Esophagus muscularis mucosa (tissue), 4 donors: ENCODE measurements around the gene ANKS1B. TPM values are rescaled to one million over a fixed set of nuclear protein-coding genes. Genes with fewer than 3 reads are reported as not detected.

Source experiments
- DNase-seq: peaks from one replicate; pipeline ENCODE4 v3.0.0-alpha.2; 2017; ENCODE audit errors: extremely low spot score
- H3K27ac ChIP-seq, 4 donors: fragments of 200-600 bp; sonication (generic); replicated peaks in 1 of 4; 1 replicate in 3 of 4; 2 replicates in 1 of 4; pipeline ENCODE4 v1.5.1; 2016 to 2019; ENCODE audit warnings: mild to moderate bottlenecking in 1 of 4
- H3K27me3 ChIP-seq, 4 donors: fragments of 200-600 bp; sonication (generic); one replicate each; pipeline versions ENCODE4 v1.5.1 to v1.6.0; 2016 to 2019
- H3K36me3 ChIP-seq, 4 donors: fragments of 200-600 bp; sonication (generic); one replicate each; pipeline ENCODE4 v1.5.1; 2016 to 2019
- H3K4me1 ChIP-seq, 4 donors: fragments of 200-600 bp; sonication (generic); one replicate each; pipeline ENCODE4 v1.5.1; 2016 to 2019
- H3K4me3 ChIP-seq, 4 donors: fragments of 200-600 bp; sonication (generic); 1 replicate in 2 of 4; 2 replicates in 2 of 4; pipeline ENCODE4 v1.5.1; 2016 to 2019; ENCODE audit warnings: mild to moderate bottlenecking in 4 of 4, moderate library complexity in 1 of 4
- H3K9me3 ChIP-seq, 4 donors: fragments of 200-600 bp; sonication (generic); 1 replicate in 3 of 4; 2 replicates in 1 of 4; pipeline ENCODE4 v1.5.1; 2016 to 2019
- EP300 ChIP-seq: sonication (generic); formaldehyde crosslinking; IDR thresholded peaks from one replicate; pipeline ENCODE4 v1.6.1; 2017; ENCODE audit warnings: antibody characterized with exemption
- POLR2A ChIP-seq: fragments of 450-650 bp; IDR thresholded peaks from one replicate; pipeline ENCODE4 v1.6.1; 2017; ENCODE audit warnings: antibody characterized with exemption, moderate library complexity, mild to moderate bottlenecking, low read depth
- POLR2AphosphoS5 ChIP-seq, 2 donors: sonication (generic); formaldehyde crosslinking; IDR thresholded peaks; one replicate each; pipeline ENCODE4 v1.6.1; 2017; ENCODE audit warnings: antibody characterized with exemption in 2 of 2
- WGBS: methylation state at CpG from one replicate; pipeline ENCODE4 v1.1.5; 2018; 5-methylcytosine and 5-hydroxymethylcytosine counted together
- intact Hi-C: fragments of 100-400 bp; cut with DNase I; formaldehyde crosslinking; loops from one replicate; pipeline ENCODE4 v1.15.1; 2023
- total RNA-seq, 4 donors: library from RNA; depleted of rRNA; stranded (reverse); fragments of >200 nt; gene quantifications; one replicate each; pipeline versions ENCODE4 v1.1.0 to v1.2.1, GENCODE V29; 2016
- TF ChIP-seq, protein P1 (sequence below), 3 experiments: fragments of 200-600 bp in 2 of 3; fragments of 450-650 bp in 1 of 3; sonication (generic) in 2 of 3; IDR thresholded peaks; one replicate each; pipeline ENCODE4 v1.5.1; 2017 to 2019; ENCODE audit warnings: antibody characterized with exemption in 3 of 3, mild to moderate bottlenecking in 2 of 3, moderate library complexity in 1 of 3

Gene ANKS1B
- total RNA-seq, 4 donors from 2014 or later: 20.4 to 28.7 (median 21.6) TPM

GRCh38 chr12:99713946-99714520 lies 270.7 kb downstream of the ANKS1B start:
- DNase-seq: no peak
- no peaks in the 10 kb centered on the region for H3K36me3 ChIP-seq
- no peak overlapping the region for H3K27ac ChIP-seq
- no peak overlapping the region for H3K4me3 ChIP-seq
- H3K4me1 ChIP-seq: no peaks in the 10 kb centered on the region
- peaks cover 0 to 12% (median 0%) of the 10 kb centered on the region in 4 donors for H3K9me3 ChIP-seq
- 78% methylated on average over 3 of the region's 3 CpGs for WGBS
- no peaks in the 10 kb centered on the region for H3K27me3 ChIP-seq
- TF ChIP-seq POLR2AphosphoS5 (IDR thresholded peaks at IDR 0.05): no peak
- intact Hi-C loops: no loop called here

DNA sequence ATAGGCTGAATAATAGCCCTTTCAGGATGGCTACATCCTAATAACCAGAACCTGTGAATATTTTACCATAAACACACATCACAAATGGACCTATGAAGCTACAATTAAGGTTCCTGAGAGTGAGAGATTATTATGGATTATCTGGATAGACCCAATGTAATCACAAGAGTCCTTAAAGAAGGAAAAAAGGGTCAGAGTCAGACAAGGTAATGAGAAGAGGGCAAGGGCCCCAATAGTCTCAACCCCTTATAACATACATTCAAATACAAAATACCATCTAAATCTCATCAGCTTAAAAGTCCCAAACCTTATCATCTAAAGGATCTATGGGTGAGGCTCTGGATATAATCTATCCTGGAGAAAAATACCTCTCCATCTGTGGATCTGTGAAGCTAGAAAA lies 272.5 kb downstream of the ANKS1B start:
- Histone ChIP-seq H3K4me3 (no peak overlapping the region), H3K9me3 (peaks cover 0 to 12% (median 0%) of the 10 kb centered on the region in 4 donors), H3K4me1 (no peaks in the 10 kb centered on the region), H3K27ac (no peak overlapping the region), H3K36me3 (no peaks in the 10 kb centered on the region), H3K27me3 (no peaks in the 10 kb centered on the region)
- intact Hi-C loops: no loop called here
- no peak for TF ChIP-seq EP300
- no peak for TF ChIP-seq POLR2AphosphoS5 (IDR thresholded peaks at IDR 0.05)
- no peak for TF ChIP-seq POLR2A
- TF ChIP-seq, protein P1, sequence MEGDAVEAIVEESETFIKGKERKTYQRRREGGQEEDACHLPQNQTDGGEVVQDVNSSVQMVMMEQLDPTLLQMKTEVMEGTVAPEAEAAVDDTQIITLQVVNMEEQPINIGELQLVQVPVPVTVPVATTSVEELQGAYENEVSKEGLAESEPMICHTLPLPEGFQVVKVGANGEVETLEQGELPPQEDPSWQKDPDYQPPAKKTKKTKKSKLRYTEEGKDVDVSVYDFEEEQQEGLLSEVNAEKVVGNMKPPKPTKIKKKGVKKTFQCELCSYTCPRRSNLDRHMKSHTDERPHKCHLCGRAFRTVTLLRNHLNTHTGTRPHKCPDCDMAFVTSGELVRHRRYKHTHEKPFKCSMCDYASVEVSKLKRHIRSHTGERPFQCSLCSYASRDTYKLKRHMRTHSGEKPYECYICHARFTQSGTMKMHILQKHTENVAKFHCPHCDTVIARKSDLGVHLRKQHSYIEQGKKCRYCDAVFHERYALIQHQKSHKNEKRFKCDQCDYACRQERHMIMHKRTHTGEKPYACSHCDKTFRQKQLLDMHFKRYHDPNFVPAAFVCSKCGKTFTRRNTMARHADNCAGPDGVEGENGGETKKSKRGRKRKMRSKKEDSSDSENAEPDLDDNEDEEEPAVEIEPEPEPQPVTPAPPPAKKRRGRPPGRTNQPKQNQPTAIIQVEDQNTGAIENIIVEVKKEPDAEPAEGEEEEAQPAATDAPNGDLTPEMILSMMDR (IDR thresholded peaks at IDR 0.05): no peak
- no peak for DNase-seq

DNA sequence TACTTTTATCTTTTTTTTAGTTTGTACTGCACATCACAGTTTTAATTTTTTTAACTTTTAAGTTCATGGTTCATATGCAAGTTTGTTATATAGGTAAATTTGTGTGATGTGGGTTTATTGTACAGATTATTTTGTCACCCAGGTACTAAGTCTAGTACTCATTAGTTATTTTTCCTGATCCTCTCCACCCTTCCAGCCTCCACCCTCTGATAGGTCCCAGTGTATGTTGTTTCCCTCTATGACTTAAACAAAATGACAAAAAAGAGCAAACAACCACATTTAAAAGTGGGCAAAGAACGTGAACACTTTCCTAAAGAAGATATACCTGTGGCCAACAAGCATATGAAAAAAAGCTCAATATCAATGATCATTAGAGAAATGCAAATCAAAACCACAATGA lies 273.5 kb downstream of the ANKS1B start:
- no peak overlapping the region for H3K27ac ChIP-seq
- 81% methylated on average over 1 of the region's 1 CpG for WGBS
- H3K4me1 ChIP-seq: no peaks in the 10 kb centered on the region
- no peaks in the 10 kb centered on the region for H3K27me3 ChIP-seq
- no peak overlapping the region for H3K4me3 ChIP-seq
- DNase-seq: no peak
- peaks cover 0 to 12% (median 0%) of the 10 kb centered on the region in 4 donors for H3K9me3 ChIP-seq
- H3K36me3 ChIP-seq: no peaks in the 10 kb centered on the region
- intact Hi-C loops: no loop called here
- TF ChIP-seq POLR2A (no peak), EP300 (no peak), POLR2AphosphoS5 (IDR thresholded peaks at IDR 0.05) (no peak)
- TF ChIP-seq, protein P1 (IDR thresholded peaks at IDR 0.05): no peak

- Histone ChIP-seq H3K9me3 (peaks cover 0 to 12% (median 0%) of the 10 kb centered on the region in 4 donors), H3K4me1 (no peaks in the 10 kb centered on the region), H3K36me3 (no peaks in the 10 kb centered on the region), H3K27ac (no peak overlapping the region), H3K27me3 (no peaks in the 10 kb centered on the region), H3K4me3 (no peak overlapping the region)
- TF ChIP-seq EP300: no peak
- no peak for TF ChIP-seq POLR2A
- TF ChIP-seq POLR2AphosphoS5 (IDR thresholded peaks at IDR 0.05): no peak
- TF ChIP-seq, protein P1 (IDR thresholded peaks at IDR 0.05): no peak
- no peak for DNase-seq
- intact Hi-C loops: no loop called here
These were observed 275.1 kb downstream of the ANKS1B start for GRCh38 chr12:99709619-99710018.

- Histone ChIP-seq H3K27me3 (no peaks in the 10 kb centered on the region), H3K36me3 (no peaks in the 10 kb centered on the region), H3K27ac (no peak overlapping the region), H3K4me1 (no peaks in the 10 kb centered on the region), H3K9me3 (peaks cover 0 to 12% (median 0%) of the 10 kb centered on the region in 4 donors), H3K4me3 (no peak overlapping the region)
- intact Hi-C loops: no loop called here
- no peak for DNase-seq
- WGBS: 98% methylated on average over 3 of the region's 3 CpGs
- TF ChIP-seq EP300: no peak
- TF ChIP-seq POLR2A: no peak
- TF ChIP-seq POLR2AphosphoS5 (IDR thresholded peaks at IDR 0.05): no peak
- TF ChIP-seq, protein P1 (IDR thresholded peaks at IDR 0.05): no peak
These were observed 275.6 kb downstream of the ANKS1B start for GRCh38 chr12:99709116-99709515.
